Memory B cell (primary cell): ENCODE measurements around the gene THAP4.
"Not testable (repeated sequence)": the region's sequence is repeated elsewhere in the genome, so short reads cannot be mapped to it uniquely, and the experiment has no call there.

ENCODE experiments used
- ATAC-seq: fragments of 150-1000 bp; cut with Tn5 transposase; 2 replicates; pipeline ENCODE4 v1.10.0; 2021; ENCODE audit warnings: low read depth, mild to moderate bottlenecking, moderate library complexity
- DNase-seq, 2 donors: peaks; one replicate each; pipeline ENCODE4 v3.0.0; 2022; ENCODE audit warnings: low spot score in 2 of 2
- H3K27ac Mint-ChIP-seq: one replicate; pipeline ENCODE4 v1.8.0; 2022; ENCODE audit warnings: mild to moderate bottlenecking, moderate library complexity, mixed read lengths
- H3K27me3 Mint-ChIP-seq: one replicate; pipeline ENCODE4 v1.8.0; 2022; ENCODE audit warnings: mixed read lengths
- H3K36me3 Mint-ChIP-seq: one replicate; pipeline ENCODE4 v1.8.0; 2022; ENCODE audit warnings: mild to moderate bottlenecking, mixed read lengths
- H3K4me1 Mint-ChIP-seq: one replicate; pipeline ENCODE4 v1.8.0; 2022; ENCODE audit warnings: mixed read lengths
- H3K4me3 Mint-ChIP-seq: one replicate; pipeline ENCODE4 v1.8.0; 2022; ENCODE audit warnings: mild to moderate bottlenecking, moderate library complexity, mixed read lengths
- H3K9me3 Mint-ChIP-seq: one replicate; pipeline ENCODE4 v1.8.0; 2022; ENCODE audit warnings: mixed read lengths

Gene THAP4

DNA sequence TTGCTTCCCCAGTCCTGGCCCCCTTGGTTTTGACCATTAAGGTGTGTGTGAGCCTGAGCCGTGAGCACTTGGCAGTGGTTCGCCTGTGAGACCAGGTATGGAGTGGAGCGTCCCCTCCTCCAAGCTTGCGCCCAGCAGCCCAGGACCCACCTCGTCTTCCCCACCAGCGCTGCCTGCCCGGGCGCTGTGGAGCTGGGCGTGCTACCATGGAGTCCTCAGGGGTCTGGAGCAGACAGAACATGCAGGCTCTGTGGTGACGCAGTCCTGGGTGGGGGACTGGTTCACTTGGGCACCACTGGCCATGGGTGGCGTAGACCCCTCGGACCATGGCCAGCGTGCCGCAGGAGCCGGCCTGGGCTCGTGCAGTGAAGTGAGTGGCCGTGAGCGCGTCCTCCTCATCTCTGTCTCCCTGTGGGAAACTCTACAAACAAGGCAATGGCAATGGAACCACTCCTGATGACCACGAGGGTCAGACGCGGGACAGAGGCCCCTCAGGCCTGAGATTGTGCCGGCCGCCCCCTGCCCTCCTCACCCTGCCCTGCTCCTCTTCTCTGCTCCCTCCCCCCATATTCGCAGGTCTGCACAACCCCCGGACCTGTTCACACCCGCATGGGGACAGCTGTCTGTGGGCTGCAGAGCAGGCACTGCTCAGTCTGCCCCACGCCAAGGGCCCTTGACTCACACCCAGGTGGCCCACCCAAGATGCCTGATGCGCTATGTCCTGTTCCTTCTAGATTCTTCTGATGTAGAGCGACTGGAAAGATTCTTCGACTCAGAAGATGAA is 34.7 kb upstream of the THAP4 start:
- Mint-ChIP-seq H3K4me3 (no peak overlapping the region), H3K9me3 (no peaks in the 10 kb centered on the region), H3K27ac (no peak overlapping the region), H3K27me3 (no peaks in the 10 kb centered on the region), H3K4me1 (no peaks in the 10 kb centered on the region), H3K36me3 (peaks cover 10% of the 10 kb centered on the region)
- DNase-seq: no peak
- ATAC-seq: no peak

DNA sequence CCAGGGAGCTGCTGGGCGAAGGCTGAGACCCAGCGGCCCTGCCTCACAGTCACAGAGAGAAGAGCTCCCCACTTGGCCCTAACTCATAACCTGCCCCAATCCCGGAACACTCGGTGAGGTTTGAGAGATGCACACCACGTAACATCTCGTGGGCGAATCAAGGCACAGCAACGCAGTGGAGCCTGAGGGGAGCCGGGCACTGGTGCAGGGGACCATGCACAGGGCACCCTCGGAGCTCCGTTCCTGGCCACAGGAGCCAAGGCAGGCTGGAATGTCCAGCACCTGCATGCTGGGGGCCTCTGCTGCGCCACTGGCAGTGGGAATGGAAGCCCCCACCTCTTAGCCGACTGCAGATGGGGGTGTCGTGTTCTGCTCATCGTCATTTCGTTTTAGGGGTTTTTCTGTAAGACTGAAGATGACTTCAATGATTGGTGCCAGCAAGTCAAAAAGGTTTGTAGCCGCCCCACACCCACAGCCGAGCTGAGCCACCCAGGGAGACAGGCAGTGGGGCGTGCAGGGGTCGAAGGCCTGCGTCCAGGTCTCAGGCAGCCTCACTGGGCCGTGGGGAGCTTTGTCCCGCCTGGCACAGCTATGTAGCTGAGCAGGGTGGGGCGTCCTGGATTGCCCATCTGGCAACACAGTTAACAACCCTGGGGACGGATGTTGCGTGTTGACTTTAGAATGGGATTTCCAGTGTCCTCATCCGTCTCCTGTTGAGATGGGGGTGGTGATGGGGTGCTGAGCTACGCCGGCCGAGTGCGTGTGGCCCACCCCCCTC is 33.6 kb upstream of the THAP4 start:
- no peak for ATAC-seq
- no peaks in the 10 kb centered on the region for H3K4me1 Mint-ChIP-seq
- H3K4me3 Mint-ChIP-seq: no peak overlapping the region
- H3K36me3 Mint-ChIP-seq: peaks cover 10% of the 10 kb centered on the region
- H3K27ac Mint-ChIP-seq: no peak overlapping the region
- DNase-seq: no peak
- H3K27me3 Mint-ChIP-seq: no peaks in the 10 kb centered on the region
- no peaks in the 10 kb centered on the region for H3K9me3 Mint-ChIP-seq

DNA sequence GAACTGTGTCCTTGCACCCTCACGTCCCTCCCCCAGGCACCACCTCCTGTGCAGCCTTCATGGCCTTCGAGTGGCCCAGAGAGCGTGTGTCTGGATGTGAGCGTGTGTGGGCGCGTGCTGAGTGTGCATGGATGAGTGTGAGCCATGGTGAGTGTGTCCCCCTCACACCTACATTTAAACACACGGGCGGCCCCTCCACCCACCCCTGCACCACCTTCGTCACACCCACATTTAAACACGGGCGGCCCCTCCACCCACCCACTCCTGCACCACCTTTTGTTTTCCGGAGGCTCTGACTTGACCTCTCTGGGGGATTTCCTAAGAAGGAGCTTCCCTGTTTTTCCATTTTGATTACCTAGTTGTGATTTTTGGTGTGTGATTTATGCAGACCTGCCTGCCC is 31.9 kb upstream of the THAP4 start:
- H3K27ac Mint-ChIP-seq: no peak overlapping the region
- peaks cover 10% of the 10 kb centered on the region for H3K36me3 Mint-ChIP-seq

DNA sequence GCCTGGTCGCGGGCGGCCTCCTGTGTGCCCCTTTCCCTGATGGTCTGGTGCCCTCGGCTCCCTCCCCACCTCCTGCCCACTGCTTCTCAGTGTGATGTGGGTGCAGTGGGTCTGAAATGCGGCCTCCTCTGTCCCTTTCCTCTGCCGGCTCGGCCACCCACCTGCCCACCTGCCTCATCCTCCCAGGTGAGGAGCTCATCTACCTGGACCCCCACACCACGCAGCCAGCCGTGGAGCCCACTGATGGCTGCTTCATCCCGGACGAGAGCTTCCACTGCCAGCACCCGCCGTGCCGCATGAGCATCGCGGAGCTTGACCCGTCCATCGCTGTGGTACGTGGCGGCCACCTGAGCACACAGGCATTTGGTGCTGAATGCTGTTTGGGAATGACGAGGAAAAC is 31.4 kb upstream of the THAP4 start:
- Mint-ChIP-seq H3K36me3 (peaks cover 10% of the 10 kb centered on the region), H3K27me3 (no peaks in the 10 kb centered on the region), H3K27ac (no peak overlapping the region), H3K9me3 (no peaks in the 10 kb centered on the region), H3K4me3 (no peak overlapping the region), H3K4me1 (no peaks in the 10 kb centered on the region)
- ATAC-seq: no peak
- DNase-seq: no peak

More for the DNA sequence above, 31.9 kb upstream of the THAP4 start:
- Mint-ChIP-seq H3K4me1 (no peaks in the 10 kb centered on the region), H3K27me3 (no peaks in the 10 kb centered on the region), H3K4me3 (no peak overlapping the region), H3K9me3 (no peaks in the 10 kb centered on the region)
- DNase-seq (no peak), ATAC-seq (no peak)

DNA sequence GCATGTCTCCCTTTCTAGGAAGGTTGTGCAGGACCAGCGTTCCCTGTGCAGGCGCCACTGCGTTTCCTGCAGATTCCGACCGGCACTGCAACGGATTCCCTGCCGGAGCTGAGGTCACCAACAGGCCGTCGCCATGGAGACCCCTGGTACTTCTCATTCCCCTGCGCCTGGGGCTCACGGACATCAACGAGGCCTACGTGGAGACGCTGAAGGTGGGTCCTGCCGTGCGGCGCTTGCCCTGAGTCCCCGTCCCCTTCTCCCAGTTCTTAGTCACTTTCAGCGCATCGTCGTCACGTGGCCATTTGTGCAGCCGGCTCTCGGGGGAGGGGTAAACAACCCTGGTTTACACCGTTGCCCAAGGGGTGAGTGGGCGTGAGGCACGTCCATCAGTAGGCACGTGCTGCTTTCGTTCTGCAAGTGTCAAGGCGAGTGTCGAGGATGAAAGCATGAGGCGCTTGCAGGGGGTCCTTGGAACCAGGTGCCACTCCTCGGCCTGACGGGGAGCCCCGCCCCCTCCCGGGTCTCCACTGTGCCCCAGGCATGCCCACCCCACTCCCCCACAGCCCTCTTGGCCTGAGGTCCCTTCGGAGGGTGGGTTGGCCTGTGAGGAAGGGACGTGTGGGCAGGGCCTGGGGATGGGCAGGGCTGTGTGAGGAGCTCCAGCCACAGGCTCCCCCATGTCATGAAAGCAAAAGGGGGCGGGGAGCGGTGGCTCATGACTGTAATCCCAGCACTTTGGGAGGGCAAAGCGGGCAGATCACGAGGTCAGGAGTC is 29.9 kb upstream of the THAP4 start:
- H3K4me3 Mint-ChIP-seq: no peak overlapping the region
- no peaks in the 10 kb centered on the region for H3K9me3 Mint-ChIP-seq
- no peaks in the 10 kb centered on the region for H3K4me1 Mint-ChIP-seq
- H3K27ac Mint-ChIP-seq: no peak overlapping the region
- H3K27me3 Mint-ChIP-seq: no peaks in the 10 kb centered on the region
- DNase-seq (no peak), ATAC-seq (no peak)
- H3K36me3 Mint-ChIP-seq: peaks cover 9% of the 10 kb centered on the region

DNA sequence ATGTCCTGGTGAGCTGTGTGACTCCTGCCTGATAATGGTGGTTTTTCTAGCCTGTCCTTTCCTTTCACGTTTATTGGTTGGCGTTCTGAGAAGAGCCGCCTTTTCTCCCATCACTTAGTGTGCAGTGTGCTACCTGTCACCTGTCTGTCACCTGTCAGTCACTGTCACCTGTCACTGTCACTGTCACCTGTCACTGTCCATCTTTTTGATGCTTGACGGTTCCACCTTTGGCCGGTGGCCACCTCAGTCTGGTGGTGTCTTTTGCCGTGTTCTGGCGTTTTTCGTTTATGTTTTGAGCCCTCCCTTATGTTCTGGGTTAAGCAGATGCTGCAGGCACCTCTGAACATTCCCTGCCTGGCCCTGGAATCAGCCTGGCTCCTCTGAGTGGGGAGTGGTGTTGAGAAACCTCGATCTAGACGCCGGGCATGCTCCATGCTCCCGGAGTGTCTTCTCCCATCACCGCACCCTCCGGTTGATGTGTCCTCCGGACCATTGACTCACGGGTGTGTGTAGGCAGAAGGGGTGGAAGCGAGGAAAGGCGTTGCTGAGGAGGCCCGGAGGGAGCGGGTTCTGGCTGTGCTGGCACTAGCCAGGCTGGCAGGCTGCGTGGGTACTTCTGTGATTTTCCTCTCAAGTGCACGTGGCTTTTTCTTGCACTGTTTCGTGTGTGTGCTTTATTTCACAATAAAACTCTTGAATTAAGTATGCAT is 28.9 kb upstream of the THAP4 start:
- no peak overlapping the region for H3K27ac Mint-ChIP-seq
- ATAC-seq: no peak

DNA sequence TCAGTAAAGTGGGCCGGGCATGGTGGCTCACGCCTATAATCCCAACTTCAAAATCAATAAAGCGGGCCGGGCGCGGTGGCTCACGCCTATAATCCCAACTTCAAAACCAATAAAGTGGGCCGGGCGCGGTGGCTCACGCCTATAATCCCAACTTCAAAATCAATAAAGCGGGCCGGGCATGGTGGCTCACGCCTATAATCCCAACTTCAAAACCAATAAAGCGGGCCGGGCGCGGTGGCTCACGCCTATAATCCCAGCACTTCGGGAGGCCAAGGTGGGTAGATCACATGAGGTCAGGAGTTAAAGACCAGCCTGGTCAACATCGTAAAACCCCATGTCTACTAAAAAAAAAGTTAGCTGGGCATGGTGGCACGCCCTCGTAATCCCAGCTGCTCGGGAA is 25.8 kb upstream of the THAP4 start:
- H3K27me3 Mint-ChIP-seq, H3K9me3 Mint-ChIP-seq, H3K4me1 Mint-ChIP-seq, DNase-seq, H3K27ac Mint-ChIP-seq, ATAC-seq, H3K4me3 Mint-ChIP-seq: not testable (repeated sequence)
- H3K36me3 Mint-ChIP-seq: peaks cover 16% of the 10 kb centered on the region

More for the DNA sequence above, 28.9 kb upstream of the THAP4 start:
- Mint-ChIP-seq H3K27me3 (no peaks in the 10 kb centered on the region), H3K9me3 (no peaks in the 10 kb centered on the region), H3K4me3 (no peak overlapping the region), H3K4me1 (no peaks in the 10 kb centered on the region), H3K36me3 (peaks cover 11% of the 10 kb centered on the region)
- DNase-seq: no peak

DNA sequence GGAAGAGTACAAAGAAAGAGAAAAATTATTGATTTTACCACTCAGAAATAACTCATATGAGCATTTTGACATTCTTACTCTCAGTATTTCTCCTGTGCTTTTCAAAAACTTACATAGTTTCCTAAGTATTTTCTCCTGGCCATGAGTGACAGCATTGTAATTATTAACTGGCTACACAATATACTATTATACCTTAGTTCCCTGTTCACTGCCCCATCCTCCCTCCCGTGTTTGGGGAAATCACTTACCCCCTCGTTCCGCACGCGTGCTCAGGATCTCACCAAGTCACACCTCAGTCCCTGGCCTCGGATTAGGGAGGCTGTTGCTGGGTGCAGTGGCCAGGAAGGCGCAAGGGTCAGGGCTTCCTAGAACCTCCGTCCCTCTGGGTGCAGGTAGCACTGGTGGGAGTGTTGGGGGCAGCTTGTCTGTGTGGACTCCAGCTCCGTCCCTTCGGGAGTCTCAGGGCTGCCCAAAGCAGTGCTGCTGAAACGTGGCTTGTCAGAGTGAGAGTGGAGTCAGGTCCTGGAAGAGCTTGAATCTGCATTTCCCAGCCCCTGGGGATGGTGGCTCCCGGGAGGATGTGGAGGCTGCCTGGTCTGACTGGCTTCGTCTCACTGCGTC is 23.7 kb upstream of the THAP4 start:
- Mint-ChIP-seq H3K27ac (no peak overlapping the region), H3K36me3 (peaks cover 28% of the 10 kb centered on the region), H3K9me3 (no peaks in the 10 kb centered on the region), H3K4me1 (no peaks in the 10 kb centered on the region), H3K4me3 (no peak overlapping the region), H3K27me3 (no peaks in the 10 kb centered on the region)
- DNase-seq (no peak), ATAC-seq (no peak)

DNA sequence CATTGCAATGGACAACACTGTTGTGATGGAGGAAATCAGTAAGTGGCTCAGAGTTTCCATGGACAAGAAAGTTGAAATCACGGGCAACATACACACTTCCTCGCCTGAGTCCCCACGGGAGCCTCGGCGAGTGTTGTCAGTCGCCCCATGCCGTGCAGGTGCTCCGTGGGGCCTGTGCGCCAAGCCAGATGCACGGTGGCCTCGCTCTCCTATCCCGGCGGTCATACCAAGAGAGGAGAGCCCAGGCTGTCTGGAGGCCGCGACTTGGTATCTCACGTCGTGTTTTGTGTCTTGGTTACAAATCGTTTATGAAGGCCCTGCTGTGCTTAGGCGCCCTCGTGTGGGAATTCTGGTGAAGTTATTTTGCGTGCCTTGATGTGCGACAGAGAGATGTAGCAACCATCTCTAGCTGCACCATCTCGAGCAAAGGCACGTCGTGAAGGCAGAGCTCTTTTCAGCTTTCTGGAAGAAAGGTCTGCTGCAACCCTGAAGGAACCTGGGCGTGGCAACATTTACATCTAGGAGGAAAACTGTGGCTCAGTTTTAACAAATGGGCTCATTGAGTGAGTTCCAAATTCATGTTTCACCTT is 22.3 kb upstream of the THAP4 start:
- peak; percentile 21 to 36 for DNase-seq
- H3K9me3 Mint-ChIP-seq: no peaks in the 10 kb centered on the region
- H3K4me3 Mint-ChIP-seq: no peak overlapping the region
- H3K4me1 Mint-ChIP-seq: no peaks in the 10 kb centered on the region
- H3K27me3 Mint-ChIP-seq: no peaks in the 10 kb centered on the region
- peaks cover 33% of the 10 kb centered on the region for H3K36me3 Mint-ChIP-seq
- no peak overlapping the region for H3K27ac Mint-ChIP-seq
- peak; percentile 53 for ATAC-seq

DNA sequence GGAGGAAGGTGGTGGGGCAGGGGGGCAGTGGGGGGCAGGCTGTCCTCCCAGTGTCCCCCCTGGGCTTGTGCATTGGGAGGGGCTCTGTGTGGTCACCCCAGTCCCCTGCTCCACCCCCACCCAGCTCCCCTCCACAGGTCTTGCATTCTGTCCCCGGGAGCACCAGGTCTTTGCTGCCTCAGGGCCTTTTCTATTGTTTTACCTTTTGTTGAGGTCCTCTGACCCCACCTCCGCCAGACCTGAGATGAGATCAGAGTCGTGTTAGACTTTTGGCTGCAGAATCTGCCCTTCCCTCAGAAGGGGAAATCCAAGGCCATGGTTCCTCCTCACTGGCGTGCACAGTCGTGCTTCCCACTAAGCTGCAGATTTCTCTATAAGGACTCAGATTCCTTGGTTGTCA is 21.3 kb upstream of the THAP4 start:
- Mint-ChIP-seq H3K36me3 (peaks cover 33% of the 10 kb centered on the region), H3K9me3 (no peaks in the 10 kb centered on the region), H3K4me1 (no peaks in the 10 kb centered on the region), H3K4me3 (no peak overlapping the region), H3K27ac (no peak overlapping the region), H3K27me3 (no peaks in the 10 kb centered on the region)
- no peak for DNase-seq
- no peak for ATAC-seq

DNA sequence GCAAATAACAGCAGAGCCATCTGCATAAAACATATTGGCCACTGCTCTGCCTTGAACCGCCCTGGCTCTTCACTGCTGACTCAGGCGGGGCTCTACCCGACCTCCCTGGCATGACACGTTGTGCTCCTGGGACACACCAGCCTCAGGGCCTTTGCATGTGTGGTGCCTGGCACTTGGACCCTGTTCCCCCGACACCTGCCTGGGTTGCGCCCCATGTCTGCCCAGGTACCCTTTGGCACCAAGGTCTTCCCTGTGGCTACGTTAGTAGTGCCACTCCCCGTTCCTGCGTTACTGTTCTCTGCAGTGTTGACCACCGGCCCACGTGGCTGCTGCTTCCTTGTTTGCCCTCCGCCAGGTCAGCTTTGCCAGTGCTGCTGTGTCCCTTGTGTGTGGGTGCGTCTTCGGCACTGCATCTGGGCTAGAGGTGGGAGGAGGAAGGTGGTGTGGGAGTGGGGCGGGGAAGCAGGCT is 20.9 kb upstream of the THAP4 start:
- ATAC-seq (no peak), DNase-seq (no peak)
- no peak overlapping the region for H3K4me3 Mint-ChIP-seq
- H3K27me3 Mint-ChIP-seq: no peaks in the 10 kb centered on the region
- no peaks in the 10 kb centered on the region for H3K4me1 Mint-ChIP-seq
- peak overlapping the region; percentile 14 for H3K27ac Mint-ChIP-seq
- peaks cover 33% of the 10 kb centered on the region for H3K36me3 Mint-ChIP-seq
- H3K9me3 Mint-ChIP-seq: no peaks in the 10 kb centered on the region

DNA sequence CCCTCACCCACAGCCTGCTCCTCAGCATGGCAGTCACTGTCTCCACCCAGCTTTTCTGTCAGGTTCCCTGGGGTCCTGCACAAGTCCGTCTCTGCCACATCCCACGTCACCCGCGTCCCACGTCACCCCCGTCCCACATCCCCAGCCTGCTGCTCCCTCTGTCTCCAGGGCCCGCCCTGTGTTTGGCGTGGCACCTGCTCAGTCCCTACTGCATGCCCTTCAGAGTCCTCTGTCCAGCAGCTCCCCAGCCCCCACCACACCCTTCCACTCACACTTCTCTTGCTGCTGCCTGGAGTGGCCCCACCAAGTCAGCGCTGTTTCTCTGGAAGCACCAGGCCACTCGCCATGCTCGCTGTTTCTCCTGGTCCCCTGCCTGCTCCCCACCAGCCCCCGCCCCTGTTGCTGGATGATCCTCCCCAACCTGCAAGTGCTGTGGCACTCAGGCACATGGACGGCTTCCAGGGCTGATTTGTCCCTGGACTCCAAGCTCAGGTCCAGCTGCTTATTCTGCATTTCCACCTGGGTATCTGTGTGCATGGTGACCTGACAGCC is 19.3 kb upstream of the THAP4 start:
- Mint-ChIP-seq H3K36me3 (peaks cover 38% of the 10 kb centered on the region), H3K4me3 (no peak overlapping the region), H3K9me3 (no peaks in the 10 kb centered on the region), H3K27me3 (no peaks in the 10 kb centered on the region), H3K4me1 (no peaks in the 10 kb centered on the region), H3K27ac (peak overlapping the region; percentile 38)
- ATAC-seq (no peak), DNase-seq (no peak)
